NCI-H2196 (cell line): Measurements from ENCODE around the gene CGB8.
A peak's percentile ranks its signal among the peaks of the same experiment; 100 is the strongest.
"Not testable (repeated sequence)": the region's sequence is repeated elsewhere in the genome, so short reads cannot be mapped to it uniquely, and the experiment has no call there.

Source experiments
- DNase-seq: peaks from one replicate; lab custom pipeline; 2025; ENCODE audit not compliant: unreplicated experiment; lab: John Stamatoyannopoulos, UW

Gene CGB8

DNA sequence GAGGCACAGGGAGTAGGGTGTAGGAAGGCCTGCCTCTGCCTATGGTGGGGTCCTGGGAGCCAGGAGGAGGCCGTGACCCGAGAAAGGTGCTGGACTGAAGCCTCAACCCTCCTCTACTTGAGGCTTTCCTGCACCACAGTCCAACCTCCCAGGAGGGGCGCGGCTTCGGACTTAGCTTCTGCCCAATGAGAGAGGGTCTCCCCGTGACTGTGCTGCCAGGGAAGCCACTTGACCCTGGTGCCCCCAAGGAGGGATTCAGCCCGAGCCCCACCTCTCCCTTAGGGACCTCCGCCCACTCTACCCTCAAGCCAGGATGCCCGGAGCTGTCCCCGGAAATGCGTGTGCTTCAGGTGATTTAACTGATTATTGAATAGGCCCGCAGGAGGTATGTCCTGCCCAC lies at the start of gene CGB8:
Gene CGB8 (minus strand): TSS at position 101 of the 400 bp plus-strand sequence. CDS start 372 bp downstream, outside the sequence.
- DNase-seq = not testable (repeated sequence)

DNA sequence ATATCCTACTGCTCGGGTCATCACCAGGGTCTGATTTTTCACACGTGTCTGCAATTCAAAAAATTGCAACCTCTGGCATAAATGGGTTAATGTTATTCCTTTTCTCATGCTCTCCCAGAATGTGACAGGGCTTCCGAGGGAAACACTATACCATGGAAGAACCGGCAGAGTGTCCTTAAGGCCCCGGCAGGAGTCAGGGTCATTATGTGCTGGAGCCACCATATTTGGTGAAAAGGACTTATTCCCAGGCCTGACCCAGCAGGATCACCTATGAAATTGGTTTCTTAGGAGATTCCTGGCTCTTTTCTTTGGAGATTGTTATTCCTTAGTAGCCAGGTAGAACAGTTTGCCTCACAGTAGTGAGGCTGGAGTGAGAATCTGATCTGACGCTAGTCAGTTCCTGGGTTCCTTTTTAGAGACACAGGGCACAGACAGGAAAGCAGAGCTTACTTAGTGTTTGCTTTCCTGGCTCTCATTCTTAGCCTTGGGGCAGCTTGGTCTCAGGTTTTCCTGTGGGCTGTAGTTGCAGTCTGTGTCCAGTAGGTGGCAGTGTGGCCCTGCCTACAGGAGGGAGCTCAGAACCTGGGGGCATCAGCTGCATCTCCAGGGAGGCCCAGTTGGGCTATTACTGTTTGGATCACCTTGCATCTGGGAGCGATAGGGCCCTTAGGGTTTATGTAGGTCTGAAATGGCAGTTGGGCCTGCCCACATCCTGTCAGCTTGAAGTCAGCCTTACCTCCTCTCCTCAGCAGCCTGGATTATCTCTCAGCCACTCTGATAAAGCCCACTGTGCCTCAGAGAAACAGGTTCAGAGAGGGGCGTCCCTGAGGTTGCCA lies 48.8 kb upstream of the CGB8 start:
- DNase-seq = peak; percentile 88

DNA sequence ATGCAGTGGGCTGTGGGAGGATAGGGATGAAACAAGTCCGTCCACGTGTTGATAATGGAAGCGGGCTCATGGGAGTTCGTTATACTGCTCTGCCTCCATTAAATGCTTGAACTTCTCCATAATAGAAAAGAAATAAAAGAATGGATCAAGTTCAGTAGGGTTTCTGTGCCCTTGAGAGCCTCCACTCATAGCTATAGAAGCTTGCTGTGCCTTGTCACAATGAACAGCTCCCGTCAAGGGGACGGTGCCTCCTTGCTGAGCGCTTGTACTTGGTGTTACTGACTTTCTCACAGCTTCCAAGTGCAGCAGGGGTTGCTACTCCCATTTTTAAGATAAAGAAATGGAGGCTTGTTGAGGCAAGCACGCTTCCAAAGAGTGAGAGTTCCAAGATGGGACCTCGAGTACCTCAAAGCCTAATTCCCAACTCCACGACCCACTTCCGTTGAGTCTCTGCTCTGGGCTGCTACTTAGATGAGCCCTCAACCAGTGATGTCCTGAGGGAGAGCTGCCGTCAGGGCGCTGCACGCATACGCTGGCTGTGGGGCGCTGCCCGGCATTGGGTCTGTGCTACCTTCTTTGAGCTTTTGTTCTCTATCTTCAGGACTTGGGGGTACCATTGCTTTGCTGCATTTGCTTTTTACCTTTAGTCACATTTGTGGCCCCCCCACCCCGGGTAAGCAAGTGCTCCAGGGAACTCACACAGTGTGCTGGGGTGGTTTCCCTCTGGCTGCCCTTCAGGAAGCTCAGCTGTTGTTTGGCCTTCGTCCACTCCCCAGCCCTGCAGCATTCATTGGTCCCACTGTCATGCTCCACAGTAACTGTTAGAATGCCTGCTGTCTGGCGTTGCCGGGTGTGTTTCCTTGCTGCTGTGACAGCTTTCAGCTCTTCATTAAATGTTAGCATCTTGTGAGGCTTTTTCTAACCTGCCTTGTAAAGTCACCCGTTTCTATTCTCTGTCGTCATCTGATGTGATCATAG lies 45.9 kb upstream of the CGB8 start:
- DNase-seq = no peak

DNA sequence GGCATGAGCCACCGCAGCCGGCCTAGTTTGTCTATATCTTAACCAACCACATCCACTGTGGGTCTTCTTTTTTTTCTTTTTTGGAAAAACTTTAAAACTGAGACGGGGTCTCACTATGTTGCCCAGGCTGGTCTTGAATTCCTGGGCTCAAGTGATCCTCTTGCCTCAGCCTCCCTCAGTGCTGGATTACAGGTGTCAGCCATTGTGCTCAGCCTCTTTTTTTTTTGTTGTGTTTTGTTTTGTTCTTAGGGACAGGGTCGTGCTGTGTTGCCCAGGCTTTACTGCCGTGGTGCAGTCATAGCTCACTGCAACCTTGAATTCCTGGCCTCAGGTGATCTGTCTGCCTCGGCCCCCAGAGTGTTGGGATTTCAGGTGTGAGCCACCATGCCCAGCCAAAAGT lies 43.8 kb upstream of the CGB8 start:
- DNase-seq = no peak

DNA sequence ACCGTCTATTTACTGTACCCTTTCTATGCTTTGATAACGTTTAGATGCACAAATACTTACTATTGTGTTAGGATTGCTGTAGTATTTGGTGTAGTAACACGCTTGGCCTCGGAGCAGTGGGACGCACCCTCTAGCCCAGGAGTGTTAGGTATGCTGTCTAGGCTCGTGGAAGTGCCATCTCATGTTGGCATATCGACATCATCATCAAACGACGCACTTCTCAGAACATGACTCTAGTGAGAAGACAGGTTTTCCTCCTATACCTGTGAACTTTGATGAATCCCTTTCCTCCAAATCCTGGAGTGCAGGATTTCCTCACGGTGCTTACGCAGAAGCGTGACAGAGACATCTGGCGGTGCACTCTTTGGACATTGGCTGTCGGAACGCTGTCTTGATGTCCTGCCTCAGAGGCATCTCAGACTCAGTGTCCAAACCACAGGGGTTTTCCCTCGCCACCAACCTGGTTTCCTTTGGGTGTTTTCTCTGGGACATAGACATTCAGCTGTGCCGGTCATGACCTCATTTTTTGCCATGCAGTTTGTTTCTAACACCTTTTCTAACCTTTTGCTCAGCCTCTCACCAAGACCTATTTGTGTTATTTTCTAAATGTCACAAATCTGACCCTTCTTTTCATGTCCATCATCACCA lies 42.6 kb upstream of the CGB8 start:
- DNase-seq = no peak

DNA sequence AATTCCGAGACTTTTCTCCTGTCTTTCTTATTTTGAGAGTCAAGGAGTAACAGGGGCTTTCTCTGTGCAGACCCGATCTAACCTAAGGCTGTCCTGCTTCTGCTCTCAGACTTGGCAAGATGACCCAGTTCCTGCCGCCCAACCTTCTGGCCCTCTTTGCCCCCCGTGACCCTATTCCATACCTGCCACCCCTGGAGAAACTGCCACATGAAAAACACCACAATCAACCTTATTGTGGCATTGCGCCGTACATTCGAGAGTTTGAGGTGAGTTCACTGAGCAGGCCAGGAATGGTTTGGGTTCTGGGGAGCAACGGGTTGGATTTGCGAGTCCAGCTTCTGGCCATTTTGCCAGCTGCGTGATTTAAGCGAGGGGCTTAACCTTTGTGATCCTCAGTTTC lies 37.4 kb upstream of the CGB8 start:
- no peak for DNase-seq

DNA sequence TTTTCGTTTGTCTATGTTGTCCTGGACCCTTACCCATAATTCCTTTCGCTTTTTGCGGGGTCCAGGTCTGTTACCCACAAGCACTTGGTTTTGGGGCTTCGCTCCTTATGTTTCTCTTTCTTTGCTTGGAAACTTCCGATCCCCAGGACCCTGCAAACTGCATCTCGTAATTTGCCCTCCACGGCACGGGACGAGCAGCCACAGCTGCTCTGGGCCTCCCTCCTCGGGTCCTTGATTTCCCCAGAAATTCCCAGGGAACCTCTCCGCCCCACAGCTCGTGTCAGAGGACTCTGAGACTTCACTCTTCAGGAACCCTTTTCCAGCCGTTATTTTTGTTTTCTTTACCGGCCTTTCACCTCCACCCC lies 36.9 kb upstream of the CGB8 start:
- no peak for DNase-seq

DNA sequence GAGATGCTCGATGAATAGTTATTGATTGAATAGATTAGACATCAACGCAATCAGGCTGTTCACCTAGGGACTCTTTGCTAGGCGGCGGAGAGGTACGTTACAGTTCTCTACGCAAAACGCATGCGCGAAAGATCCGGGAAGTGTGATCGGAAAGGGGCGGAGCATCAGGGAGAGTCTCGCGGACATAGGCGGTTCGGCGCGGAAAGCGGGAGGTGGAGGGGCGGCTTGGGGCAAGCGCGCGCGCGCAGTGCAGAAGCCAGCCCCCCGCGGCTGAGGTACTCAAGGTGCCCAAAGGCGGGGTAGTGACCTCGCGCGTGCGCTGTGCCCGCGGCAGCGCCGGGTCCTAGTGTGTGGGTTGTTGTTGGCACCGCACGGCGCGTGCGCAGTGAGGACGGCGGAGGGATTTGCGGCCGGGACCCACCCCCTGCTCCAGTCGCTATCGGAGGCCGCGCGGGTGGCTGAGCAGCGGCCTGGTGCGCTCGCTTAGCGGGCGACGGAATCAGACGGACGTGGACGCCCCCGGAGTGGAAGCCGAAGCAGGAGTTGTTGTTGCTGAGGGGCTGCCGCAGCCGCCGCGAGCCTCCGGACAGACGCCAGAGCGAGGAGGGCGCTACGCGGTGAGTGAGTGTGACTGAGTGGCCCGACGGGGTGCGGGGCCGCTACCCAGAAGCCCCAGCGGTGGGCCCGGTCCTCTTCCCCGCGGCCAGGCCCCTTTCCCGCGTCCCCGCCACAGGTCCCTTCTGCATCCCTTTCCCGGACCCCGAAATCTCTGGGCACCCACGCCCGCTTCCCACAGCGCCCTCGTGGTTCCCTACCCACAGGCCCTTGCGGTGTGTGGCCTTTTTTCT lies 36.3 kb upstream of the CGB8 start, which contains the start of gene SNRNP70:
Gene SNRNP70 (plus strand): TSS at position 432 of the 848 bp plus-strand sequence. CDS start 964 bp downstream, outside the sequence.
- DNase-seq = peak; percentile 100

DNA sequence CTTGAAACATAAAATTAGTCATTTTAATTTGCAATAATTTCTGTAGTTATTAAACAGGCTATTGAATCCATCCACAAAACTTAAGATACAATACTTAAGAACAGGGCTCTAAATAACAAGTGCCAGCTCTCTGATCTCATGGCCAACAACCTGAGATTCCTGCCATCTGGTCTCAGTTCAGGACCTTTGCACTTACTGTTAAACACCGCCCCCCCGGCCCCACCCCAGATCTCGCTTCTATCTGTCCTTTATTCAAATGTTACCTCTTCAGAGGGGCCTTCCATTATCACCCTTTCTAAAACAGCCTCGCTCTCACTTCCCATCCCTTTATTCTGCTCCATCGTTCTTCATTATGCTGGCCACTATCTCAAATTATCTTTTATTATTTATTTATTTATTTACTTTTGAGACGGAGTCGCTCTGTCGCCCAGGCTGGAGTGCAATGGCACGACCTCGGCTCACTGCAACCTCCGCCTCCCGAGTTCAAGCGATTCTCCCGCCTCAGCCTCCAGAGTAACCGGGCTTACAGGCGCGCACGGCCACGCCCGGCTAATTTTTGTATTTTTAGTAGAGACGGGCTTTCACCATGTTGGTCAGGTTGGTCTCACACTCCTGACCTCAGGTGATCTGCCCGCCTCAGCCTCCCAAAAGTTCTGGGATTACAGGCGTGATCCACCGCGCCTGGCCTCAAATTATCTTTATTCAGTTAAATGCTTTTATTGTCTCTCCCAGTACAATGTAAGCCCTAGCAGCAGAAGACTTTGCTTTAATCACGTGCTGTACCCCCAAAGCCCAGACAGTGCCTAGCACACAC lies 35.5 kb upstream of the CGB8 start:
- DNase-seq = no peak

DNA sequence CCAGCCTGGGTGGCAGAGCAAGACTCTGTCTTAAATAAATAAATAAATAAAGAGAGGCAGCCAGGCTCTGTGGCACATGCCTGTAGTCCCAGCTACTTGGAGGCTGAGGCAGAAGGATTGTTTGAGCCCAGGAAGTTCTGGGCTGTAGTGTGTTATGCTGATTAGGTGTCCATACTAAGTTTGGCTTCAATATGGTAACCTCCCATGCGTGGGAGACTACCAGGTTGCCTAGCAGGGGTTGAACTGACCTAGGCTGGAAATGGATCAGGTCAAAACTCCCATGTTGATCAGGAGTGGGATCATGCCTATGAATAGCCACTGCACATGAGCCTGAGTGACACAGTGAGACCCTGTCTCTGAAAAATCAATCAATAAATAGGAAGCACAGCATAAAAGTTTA lies 32.4 kb upstream of the CGB8 start:
- no peak for DNase-seq

DNA sequence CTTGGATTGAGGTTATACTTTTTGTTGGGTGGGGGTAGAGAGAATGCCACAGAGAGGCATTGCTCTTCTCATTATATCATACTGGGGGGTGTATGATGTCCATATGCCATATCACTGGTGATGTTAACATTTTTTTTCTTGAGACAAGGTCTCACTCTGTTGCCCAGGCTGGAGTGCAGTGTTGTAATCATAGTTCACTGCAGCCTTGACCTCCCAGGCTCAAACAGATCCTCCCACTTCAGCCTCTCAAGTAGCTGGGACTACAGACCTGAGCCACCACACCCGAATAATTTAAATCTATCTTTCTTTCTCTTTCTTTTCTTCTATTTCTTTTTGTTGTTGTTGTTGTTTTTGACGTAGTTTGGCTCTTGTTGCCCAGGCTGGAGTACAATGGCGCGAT lies 31.5 kb upstream of the CGB8 start:
- no peak for DNase-seq

DNA sequence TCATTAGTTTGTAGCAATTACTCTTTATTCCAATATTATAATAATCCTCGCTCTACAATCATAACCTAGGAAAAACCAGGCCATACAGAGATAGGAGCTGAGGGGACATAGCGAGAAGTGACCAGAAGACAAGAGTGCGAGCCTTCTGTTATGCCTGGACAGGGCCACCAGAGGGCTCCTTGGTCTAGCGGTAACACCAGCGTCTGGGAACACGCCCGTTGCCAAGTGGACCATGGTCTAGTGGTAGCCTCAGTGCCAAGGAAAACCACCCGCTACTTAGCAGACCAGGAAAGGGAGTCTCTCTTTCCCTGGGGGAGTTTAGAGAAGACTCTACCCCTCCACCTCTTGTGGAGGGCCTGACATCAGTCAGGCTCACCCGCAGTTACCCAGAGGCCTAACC lies 26.0 kb upstream of the CGB8 start:
- DNase-seq = peak; percentile 71

DNA sequence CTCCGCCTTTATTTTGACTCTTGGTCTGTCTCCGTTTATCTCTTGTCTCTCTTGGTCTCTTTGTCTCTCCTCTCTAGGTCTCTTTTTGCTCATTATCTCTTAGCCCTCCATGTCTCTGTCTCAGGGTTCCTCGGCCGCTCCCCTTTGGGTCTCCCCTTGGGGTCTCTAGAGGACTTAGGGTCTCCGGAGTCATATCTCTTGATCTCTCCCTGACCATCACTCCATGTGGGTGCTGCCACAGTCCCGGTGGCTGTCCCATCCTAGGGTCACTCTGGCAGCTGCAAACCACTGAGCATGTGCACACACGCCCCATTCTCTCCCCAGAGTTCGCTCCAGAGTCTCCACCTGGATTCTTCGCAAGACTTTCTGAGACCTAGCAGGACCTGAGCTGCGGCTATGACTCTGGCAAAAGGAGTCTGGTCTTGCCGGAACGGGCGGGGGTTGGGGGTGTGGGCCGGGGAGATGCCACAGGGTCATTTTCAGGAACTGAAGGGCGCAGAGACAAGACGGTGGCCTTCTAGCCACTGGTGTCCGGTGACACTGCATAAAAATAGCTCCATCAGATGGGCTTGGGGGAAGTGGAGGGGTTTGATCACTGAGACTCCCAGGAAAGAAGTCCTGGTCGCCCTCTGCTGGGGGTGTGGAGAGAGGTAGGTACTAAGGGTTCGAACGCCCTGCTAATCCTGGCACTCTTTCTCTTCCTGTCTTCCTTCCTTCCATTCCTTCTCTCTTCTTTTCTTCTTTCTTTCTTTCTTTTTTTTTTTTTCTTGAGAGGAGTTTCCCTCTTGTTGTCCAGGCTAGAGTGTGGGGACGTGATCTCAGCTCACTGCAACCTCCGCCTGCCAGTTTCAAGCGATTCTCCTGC lies 24.8 kb upstream of the CGB8 start:
- DNase-seq = peak; percentile 42

DNA sequence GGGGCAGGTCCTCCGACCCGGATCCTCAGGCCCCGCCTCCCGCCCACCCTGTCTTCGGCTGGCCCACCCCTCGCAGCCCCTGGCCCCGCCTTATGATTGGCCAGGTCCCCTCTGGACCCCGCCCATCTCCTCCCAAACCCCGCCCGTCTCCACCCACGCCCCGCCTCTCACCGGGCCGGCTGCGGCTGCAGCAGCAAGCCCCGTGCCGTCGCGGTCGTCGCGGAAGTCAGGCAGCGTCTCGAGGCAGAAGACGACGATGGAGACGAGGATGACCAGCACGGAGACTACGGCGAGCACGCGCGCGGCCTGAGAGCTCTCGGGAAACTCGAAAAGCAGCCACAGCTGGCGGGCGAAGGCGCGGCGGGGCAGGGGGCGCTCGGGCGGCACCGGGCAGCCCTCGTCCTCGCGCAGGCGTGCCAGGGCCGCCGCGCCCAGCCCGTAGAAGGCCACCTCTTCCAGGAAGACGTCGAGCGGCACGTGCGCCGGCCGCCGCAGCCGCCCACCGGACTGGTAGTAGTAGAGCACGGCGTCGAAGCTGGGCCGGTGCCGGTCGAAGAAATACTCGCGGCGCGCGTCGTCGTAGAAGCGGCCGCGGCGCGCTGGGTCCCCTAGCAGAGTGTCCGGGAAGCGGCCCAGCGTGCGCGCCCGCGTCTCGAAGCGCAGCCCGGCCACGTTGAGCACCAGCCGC lies 23.1 kb upstream of the CGB8 start:
- peak; percentile 41 for DNase-seq

DNA sequence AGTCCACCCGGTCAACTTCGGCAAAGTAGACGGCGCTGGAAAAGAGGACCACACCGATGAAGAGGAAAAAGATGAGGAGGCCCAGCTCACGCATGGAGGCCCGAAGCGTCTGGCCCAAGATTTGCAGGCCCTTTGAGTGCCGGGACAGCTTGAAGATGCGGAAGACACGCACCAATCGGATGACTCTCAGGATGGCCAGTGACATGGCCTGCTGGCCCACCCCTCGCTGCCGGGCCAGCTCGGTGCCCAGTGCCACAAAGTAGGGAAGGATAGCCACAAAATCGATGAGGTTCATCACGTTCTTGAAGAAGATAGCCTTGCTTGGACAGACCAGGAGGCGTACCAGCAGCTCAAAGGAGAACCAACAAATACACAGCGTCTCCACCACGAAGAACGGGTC lies 21.5 kb upstream of the CGB8 start:
- no peak for DNase-seq

DNA sequence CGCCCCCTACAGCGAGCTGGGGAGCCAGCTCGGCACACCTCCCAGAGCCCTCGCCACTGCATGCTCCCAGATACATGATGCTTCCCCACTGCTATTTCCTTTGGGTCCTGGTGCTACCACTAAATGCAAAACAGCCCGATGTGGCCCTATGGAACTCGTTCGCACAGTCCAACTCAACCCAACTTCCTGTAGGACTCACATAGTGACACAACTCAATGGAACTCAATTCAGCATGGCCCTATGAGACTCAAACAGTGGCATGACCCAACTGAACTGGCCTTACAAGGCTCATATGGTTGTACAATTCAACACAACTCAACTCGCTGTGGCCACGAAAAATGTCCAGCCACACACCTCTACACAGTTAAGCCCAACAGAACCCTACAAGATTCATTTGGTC lies 20.1 kb upstream of the CGB8 start:
- no peak for DNase-seq

DNA sequence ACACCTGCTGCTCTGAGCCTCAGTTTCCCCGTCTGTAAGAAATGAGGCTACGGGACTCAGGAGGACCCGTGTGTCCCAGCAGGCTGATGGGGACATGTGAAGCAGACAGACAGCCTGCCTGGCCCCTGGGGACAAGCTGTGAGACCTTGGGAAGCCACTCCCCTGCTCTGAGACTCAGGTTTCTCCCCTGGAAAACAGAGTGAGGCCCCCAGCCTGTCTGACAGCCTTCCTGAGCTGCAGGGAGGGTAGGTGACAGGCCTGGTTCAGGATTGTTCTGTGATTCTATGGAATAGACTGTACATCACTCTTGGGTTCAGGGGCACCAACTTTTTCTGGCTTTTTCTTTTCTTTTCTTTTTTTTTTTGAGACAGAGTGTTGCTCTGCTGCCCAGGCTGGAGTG lies 18.6 kb upstream of the CGB8 start:
- DNase-seq = no peak

DNA sequence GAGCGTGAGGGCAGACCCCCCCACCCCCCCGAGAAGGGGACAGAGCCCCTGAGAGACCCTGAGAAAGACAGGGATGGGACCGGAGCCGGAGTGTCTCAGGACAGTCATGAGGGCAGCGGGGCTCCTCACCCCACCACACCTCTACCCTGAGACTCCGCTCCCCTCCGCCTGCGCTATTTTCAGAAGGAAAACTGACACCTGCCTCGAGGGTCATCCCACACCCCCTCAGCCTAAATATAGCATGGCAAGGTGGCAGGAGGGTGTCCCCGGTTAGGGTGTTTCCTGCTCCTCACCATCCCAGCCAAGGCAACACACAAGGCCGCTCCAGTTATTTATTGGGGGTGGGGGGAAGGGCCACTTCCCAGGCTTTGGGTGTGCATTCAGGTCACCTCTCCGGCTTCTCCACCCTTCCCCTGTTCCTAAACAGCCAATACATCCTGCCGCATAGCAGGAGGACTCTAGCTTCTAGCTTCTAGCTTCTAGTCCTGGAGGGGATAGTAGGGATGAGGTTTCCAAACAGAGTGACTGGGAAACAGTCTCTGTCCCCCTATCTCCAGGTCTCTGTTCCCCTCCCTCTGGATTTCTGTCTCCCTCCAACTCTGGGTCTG lies 17.1 kb upstream of the CGB8 start:
- DNase-seq = no peak
